Suppressor macrophage treated with lipopolysaccharide for 4 hours (primary cell): ENCODE data around the gene TOX2.
"Not testable (repeated sequence)": the region's sequence is repeated elsewhere in the genome, so short reads cannot be mapped to it uniquely, and the experiment has no call there.

Experiments used
- DNase-seq: peaks from one replicate; pipeline ENCODE4 v3.0.0-alpha.2; 2020

TOX2 gene

DNA sequence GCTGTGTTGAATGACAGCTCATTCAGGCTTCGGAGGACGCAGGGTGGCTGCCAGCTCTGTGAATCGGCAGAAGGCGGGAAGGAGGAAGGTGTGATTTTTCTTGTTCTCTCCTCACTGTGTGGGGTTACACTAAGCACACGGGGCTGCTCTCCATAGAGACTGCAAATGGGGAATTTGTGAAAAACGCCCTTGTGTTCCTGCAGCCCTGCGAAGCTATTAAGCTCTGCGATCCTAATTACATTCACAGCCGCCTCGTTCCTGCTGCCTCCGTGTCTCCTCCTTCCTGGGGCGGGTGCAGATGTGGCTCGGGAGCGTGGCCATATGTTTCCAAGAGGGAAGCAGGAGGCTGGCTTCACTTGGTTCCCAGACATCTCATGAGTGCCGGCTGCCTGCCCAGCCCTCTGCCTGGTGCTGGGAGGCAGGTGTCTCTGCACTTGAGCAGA, 124.0 kb downstream of the TOX2 start:
- no peak for DNase-seq

GRCh38 chr20:44039147-44039546, 124.5 kb downstream of the TOX2 start:
- DNase-seq = no peak

- no peak for DNase-seq
These were observed 125.1 kb downstream of the TOX2 start for GRCh38 chr20:44039741-44040140.

DNA sequence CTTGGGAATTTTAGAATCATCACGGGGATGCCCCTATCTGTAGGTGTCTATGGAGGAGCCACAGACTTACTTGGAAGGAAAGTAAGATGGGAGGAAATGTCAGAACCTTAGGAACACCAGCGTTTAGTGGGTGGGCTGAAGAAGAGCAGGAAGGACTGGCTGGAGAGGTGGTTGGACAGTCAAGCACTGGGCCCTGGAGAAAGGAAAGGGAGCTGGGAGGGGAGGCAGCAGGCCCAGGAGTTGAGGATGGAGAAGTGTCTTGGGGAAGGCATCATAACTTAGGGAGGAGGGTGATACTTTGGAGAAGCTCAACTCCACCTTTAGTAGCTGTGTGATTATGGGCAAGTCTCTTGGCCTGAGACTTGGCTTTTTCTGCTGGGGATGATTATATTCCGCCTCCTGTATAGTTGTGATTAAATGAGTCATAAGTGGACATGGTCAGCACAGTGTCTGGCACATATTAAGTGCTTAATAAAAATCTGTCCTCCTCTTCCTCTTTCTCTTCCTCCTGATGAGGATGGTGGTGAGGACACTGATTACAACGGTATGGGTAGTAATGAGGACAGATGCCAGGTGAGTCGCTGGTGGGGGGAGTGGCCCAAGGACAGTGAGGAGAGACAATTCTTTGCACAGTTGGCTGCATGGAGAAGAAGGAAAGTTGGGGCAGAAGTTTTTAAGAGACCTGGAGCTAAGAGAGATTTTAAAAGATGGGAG, 125.7 kb downstream of the TOX2 start:
- DNase-seq = no peak

DNA sequence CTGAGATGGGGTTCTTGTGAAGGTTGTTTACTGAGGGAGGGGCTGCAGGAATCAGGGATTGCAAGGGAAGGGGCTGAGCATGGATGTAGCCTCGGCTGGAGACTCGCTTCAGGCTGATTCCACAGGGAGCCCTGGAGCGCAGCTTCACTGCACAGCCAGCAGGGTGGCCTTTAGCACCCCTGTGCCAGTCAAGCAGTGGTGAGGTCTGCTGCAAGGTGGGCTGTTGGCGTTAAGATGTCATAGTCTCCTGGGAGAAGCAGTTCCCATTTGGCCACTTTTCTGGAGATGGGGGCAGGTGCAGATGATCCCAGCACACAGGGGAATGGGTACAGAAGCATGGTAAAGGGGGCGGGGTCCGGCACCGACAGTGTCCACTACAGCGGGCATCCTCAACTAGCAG, 126.3 kb downstream of the TOX2 start:
- DNase-seq = no peak

GRCh38 chr20:44044712-44045111, 130.1 kb downstream of the TOX2 start:
- DNase-seq = not testable (repeated sequence)

GRCh38 chr20:44050327-44050726, 135.7 kb downstream of the TOX2 start:
- no peak for DNase-seq

GRCh38 chr20:44050925-44051660, 136.4 kb downstream of the TOX2 start:
- no peak for DNase-seq

DNA sequence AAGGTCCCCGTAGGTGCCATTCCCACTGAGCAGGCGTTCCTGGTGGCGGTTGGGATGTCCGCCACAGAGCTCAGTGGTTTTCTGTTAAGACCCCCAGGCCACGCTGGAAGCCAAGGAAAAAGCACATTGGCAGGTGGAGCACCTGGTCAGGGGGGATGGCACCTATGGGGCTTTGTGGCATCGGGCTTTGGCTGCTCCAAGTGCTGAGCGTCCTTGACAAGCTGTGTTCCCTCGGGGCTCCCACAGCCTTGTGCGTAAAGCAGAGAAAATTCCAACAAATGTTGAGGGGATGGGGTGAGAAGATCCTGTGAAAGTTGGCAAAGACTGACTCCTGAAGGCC, 137.0 kb downstream of the TOX2 start:
- no peak for DNase-seq

DNA sequence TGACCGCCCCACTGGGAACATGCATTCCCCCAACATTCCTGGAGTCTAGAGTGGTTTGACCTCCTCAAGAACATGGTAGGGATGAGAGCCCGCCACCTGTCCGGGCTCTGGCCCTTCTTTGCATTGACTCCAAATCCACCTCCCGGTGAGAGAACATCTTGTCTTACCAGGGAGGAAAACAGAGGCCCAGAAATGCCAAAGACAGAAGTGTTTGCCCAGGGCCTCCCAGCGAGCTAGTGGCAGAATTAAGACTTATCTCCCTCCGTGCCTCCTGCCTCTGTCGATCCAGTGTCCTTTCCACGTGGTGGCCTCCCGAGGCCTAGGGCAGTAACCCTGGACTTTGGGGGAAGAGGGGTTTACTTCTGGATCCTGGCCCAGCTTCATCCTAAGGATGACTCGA, 137.5 kb downstream of the TOX2 start:
- DNase-seq = no peak

GRCh38 chr20:44053046-44053445, 138.4 kb downstream of the TOX2 start:
- DNase-seq = no peak

DNA sequence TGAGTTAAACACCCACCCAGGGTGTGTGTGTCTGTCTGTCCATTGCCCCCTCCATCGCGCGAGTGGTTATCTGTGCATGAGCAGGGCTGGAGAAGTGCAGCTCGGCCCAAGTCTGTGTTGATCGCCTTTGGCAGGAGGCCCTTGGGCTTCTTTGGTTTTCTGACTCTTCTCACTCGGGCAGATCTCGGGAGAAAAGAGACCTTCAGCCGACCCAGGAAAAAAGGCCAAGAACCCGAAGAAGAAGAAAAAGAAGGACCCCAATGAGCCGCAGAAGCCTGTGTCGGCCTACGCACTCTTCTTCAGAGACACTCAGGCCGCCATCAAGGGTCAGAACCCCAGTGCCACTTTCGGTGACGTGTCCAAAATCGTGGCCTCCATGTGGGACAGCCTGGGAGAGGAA, 139.5 kb downstream of the TOX2 start:
- no peak for DNase-seq

- no peak for DNase-seq
These were observed 140.2 kb downstream of the TOX2 start for GRCh38 chr20:44054849-44055248.

DNA sequence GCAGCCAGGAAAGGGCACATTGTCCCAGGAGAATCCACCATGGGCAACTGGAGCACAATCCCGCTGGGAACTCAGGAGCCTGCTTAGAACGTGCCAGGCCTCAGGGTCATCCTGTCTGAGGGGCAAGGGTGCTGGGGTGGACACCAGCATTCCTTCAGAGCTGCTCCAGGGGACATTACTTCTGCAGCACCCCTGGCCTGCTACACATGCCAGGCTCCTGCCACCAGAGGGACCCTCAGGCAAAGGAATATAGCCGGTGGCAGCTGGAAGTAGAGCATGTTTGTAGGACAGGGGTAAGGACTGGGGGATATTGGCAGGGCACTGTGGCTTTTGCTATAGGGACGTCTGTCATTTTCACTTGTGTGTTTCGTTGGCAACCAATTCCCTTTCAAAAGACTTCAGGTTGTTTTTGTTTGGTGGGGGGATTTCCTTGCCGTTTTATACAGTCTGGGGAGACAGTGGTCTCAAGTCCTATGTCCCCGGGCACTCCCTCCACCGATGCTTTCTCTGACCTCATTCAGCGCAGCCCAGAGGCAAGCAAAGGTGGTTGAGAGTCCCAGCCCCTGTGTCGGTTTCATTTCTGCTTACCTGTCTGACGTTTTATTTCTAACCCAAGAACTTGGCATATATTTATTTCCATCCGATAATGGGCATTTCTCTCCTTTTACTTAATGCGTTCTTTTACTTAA, 141.5 kb downstream of the TOX2 start:
- peak; percentile 51 for DNase-seq

DNA sequence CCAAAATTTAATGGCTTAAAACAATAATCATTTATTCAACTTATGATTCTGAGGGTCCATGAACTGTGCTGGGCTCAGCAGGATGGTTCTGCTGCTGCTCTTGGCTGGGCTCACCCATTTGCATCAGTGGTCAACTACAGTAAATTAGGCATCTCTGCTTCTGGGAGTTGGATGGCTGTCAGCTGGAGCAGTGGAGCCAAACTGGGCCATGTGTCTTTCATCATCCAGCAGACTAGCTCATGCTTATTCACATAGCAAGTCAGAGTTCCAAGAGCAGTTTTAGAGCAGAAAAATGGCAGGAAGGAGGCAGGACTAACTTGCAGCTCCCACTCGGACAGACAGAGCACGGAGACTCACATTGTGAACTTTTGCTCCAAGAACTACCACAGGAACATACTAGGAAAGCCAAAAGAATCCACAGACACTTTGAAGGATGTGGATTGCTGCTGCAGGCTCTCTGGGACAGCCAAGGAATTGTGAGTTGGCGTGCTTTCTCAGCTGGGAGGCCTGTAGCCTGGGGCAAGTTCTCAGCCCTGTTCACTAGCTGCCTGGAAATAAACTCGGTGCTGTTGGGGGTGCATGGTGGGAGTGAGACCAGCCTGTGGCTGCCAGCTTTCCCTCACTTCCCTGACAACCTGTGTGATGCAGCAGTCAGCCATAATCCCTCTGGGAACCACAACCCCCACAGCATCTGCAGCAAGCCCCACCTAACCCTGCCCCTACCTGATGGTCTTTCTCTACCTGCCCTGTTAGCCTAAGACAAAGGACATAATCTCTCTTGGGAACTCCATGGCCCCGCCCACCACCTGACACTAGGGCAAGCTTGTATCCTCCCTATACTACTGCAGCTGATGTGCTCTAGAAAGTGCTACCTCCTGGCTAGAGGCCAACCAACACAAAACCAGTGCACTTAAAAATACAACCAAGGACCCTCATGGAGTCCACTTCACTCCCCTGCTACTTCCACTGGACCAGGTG, 143.3 kb downstream of the TOX2 start:
- no peak for DNase-seq

GRCh38 chr20:44064501-44065400, 150.1 kb downstream of the TOX2 start:
- DNase-seq = no peak

DNA sequence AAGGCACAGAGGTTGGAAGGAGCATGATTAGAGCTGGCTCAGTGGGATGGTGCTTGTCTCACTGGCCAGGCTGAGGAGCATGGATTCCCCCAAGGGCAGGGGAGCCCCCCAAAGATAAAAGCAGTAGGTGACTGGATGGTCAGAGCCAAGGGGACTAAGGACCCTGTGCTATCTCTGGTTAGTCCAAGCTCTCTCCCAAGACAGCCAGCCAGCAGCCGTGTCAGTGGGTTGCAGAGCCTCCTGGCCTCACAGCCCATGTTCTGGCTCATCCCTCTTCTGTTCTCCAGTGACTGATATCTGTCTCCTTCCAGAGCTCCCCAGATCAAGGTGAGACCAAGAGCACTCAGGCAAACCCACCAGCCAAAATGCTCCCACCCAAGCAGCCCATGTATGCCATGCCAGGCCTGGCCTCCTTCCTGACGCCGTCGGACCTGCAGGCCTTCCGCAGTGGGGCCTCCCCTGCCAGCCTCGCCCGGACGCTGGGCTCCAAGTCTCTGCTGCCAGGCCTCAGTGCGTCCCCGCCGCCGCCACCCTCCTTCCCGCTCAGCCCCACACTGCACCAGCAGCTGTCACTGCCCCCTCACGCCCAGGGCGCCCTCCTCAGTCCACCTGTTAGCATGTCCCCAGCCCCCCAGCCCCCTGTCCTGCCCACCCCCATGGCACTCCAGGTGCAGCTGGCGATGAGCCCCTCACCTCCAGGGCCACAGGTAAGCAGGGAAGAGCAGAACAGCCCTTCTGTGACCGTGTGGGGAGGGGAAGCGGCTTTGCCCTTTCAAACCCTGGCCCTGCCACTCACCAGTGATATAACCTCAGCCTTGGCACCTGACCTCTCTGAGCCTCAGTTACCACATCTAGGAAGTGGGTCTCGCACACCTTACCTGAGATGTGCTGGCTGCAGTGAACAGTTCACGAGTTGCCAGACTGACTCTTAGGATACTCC, 151.0 kb downstream of the TOX2 start:
- no peak for DNase-seq

GRCh38 chr20:44066645-44067606, 152.3 kb downstream of the TOX2 start:
- no peak for DNase-seq

- no peak for DNase-seq
These were observed 153.0 kb downstream of the TOX2 start for GRCh38 chr20:44067650-44068081.
